H9 (cell line): ENCODE measurements around the gene PHACTR4. TPM values are rescaled to one million over a fixed set of nuclear protein-coding genes. Genes with fewer than 3 reads are reported as not detected.
A peak's percentile ranks its signal among the peaks of the same experiment; 100 is the strongest.

Experiments
- DNase-seq: peaks from one replicate; pipeline ENCODE4 v3.0.0-alpha.2; 2017
- H2AFZ ChIP-seq: one replicate; pipeline ENCODE4 v1.6.1; 2013; ENCODE audit warnings: mild to moderate bottlenecking, low read length, control low read depth, moderate library complexity
- H2AK5ac ChIP-seq: 2 replicates; pipeline ENCODE4 v1.6.1; 2013; ENCODE audit warnings: low read length, control low read depth, mixed read lengths; ENCODE audit not compliant: insufficient read length
- H2BK120ac ChIP-seq: one replicate; pipeline ENCODE4 v1.6.1; 2013; ENCODE audit warnings: low read depth, mild to moderate bottlenecking, low read length, control low read depth, inconsistent platforms; ENCODE audit not compliant: poor library complexity, severe bottlenecking
- H2BK12ac ChIP-seq: 2 replicates; pipeline ENCODE4 v1.6.1; 2013; ENCODE audit warnings: low read length, control low read depth, mixed read lengths, low read depth; ENCODE audit not compliant: insufficient read length
- H2BK15ac ChIP-seq: 2 replicates; pipeline ENCODE4 v1.6.1; 2013; ENCODE audit warnings: low read depth, low read length, control low read depth
- H2BK20ac ChIP-seq: one replicate; pipeline ENCODE4 v1.6.1; 2013; ENCODE audit warnings: low read depth, mild to moderate bottlenecking, low read length, control low read depth, inconsistent platforms; ENCODE audit not compliant: poor library complexity, severe bottlenecking
- H2BK5ac ChIP-seq: 2 replicates; pipeline ENCODE4 v1.6.1; 2013; ENCODE audit warnings: low read length, control low read depth, mixed read lengths; ENCODE audit not compliant: insufficient read length
- H3K14ac ChIP-seq: 2 replicates; pipeline ENCODE4 v1.6.1; 2013; ENCODE audit warnings: low read length, control low read depth; ENCODE audit not compliant: insufficient read depth
- H3K18ac ChIP-seq: 2 replicates; pipeline ENCODE4 v1.6.1; 2013; ENCODE audit warnings: low read depth, mild to moderate bottlenecking, mixed read lengths, low read length, control low read depth; ENCODE audit not compliant: insufficient read length
- H3K23ac ChIP-seq: 2 replicates; pipeline ENCODE4 v1.6.1; 2013; ENCODE audit warnings: low read length, control low read depth, mixed read lengths, low read depth; ENCODE audit not compliant: insufficient read length
- H3K23me2 ChIP-seq: 2 replicates; pipeline ENCODE4 v1.6.1; 2013; ENCODE audit warnings: low read depth, mild to moderate bottlenecking, mixed read lengths, low read length, control low read depth; ENCODE audit not compliant: insufficient read length, poor library complexity, severe bottlenecking
- H3K27ac ChIP-seq: 2 replicates; pipeline ENCODE4 v1.5.1; 2013; ENCODE audit warnings: low read length, control low read depth, mixed read lengths, low read depth; ENCODE audit not compliant: insufficient read length
- H3K27me3 ChIP-seq: 2 replicates; pipeline ENCODE4 v1.6.1; 2013; ENCODE audit warnings: low read length, control low read depth, inconsistent platforms; ENCODE audit not compliant: insufficient read depth
- H3K4ac ChIP-seq: 2 replicates; pipeline ENCODE4 v1.6.1; 2013; ENCODE audit warnings: low read depth, mild to moderate bottlenecking, control low read depth, inconsistent platforms, low read length, moderate library complexity
- H3K4me1 ChIP-seq: 2 replicates; pipeline ENCODE4 v1.6.1; 2013; ENCODE audit warnings: low read length, control low read depth, inconsistent platforms; ENCODE audit not compliant: insufficient read depth
- H3K4me2 ChIP-seq: 2 replicates; pipeline ENCODE4 v1.6.1; 2013; ENCODE audit warnings: low read length, control low read depth, mixed read lengths; ENCODE audit not compliant: insufficient read length, insufficient read depth
- H3K56ac ChIP-seq: 2 replicates; pipeline ENCODE4 v1.6.1; 2013; ENCODE audit warnings: low read depth, mild to moderate bottlenecking, mixed read lengths, low read length, control low read depth; ENCODE audit not compliant: insufficient read length
- H3K79me1 ChIP-seq: 2 replicates; pipeline ENCODE4 v1.6.1; 2013; ENCODE audit warnings: low read depth, mild to moderate bottlenecking, moderate library complexity, low read length, control low read depth, inconsistent platforms; ENCODE audit not compliant: insufficient read depth, poor library complexity, severe bottlenecking
- H3K79me2 ChIP-seq: 2 replicates; pipeline ENCODE4 v1.6.1; 2013; ENCODE audit warnings: low read length, control low read depth, inconsistent platforms; ENCODE audit not compliant: insufficient read depth
- H3K9ac ChIP-seq: 2 replicates; pipeline ENCODE4 v1.6.1; 2013; ENCODE audit warnings: low read length, control low read depth, mixed read lengths; ENCODE audit not compliant: insufficient read length; ENCODE audit errors: extremely low read depth
- H3K9me3 ChIP-seq: one replicate; pipeline ENCODE4 v1.6.1; 2013; ENCODE audit warnings: low read depth, low read length, inconsistent platforms; ENCODE audit not compliant: control insufficient read depth
- H3T11ph ChIP-seq: one replicate; pipeline ENCODE4 v1.6.1; 2013; ENCODE audit warnings: mild to moderate bottlenecking, low read length, control low read depth, inconsistent platforms
- H4K20me1 ChIP-seq: one replicate; pipeline ENCODE4 v1.6.1; 2013; ENCODE audit not compliant: control insufficient read depth, insufficient read length, insufficient read depth
- H4K5ac ChIP-seq: 2 replicates; pipeline ENCODE4 v1.6.1; 2013; ENCODE audit warnings: low read depth, mild to moderate bottlenecking, mixed read lengths, low read length, control low read depth; ENCODE audit not compliant: insufficient read length
- H4K8ac ChIP-seq: replicated peaks from 2 replicates; pipeline ENCODE4 v1.6.1; 2013; ENCODE audit warnings: low read length, control low read depth, mixed read lengths, low read depth; ENCODE audit not compliant: insufficient read length
- H4K91ac ChIP-seq: 2 replicates; pipeline ENCODE4 v1.6.1; 2013; ENCODE audit warnings: low read depth, mild to moderate bottlenecking, moderate library complexity, mixed read lengths, low read length, control low read depth; ENCODE audit not compliant: insufficient read length
- H3K27ac Mint-ChIP-seq, 3 experiments: 2 replicates in 2 of 3; 3 replicates in 1 of 3; pipeline ENCODE4 v1.8.0; 2020 to 2021; ENCODE audit warnings: mixed read lengths in 3 of 3, mild to moderate bottlenecking in 1 of 3, moderate library complexity in 1 of 3
- H3K27me3 Mint-ChIP-seq: 2 replicates; pipeline ENCODE4 v1.8.0; 2021; ENCODE audit warnings: low read depth, mild to moderate bottlenecking, moderate library complexity, mixed read lengths
- H3K36me3 Mint-ChIP-seq, 3 experiments: 2 replicates in 2 of 3; 3 replicates in 1 of 3; pipeline ENCODE4 v1.8.0; 2020 to 2021; ENCODE audit warnings: low read depth in 3 of 3, mixed read lengths in 3 of 3; ENCODE audit not compliant: insufficient read depth in 1 of 3
- H3K4me1 Mint-ChIP-seq, 2 experiments: 2 replicates each; pipeline ENCODE4 v1.8.0; 2020; ENCODE audit warnings: mixed read lengths in 2 of 2
- H3K4me3 Mint-ChIP-seq, 2 experiments: 2 replicates in 1 of 2; 3 replicates in 1 of 2; pipeline ENCODE4 v1.8.0; 2020 to 2021; ENCODE audit warnings: mild to moderate bottlenecking in 2 of 2, mixed read lengths in 2 of 2, moderate library complexity in 1 of 2
- H3K9me3 Mint-ChIP-seq, 2 experiments: 2 replicates in 1 of 2; 3 replicates in 1 of 2; pipeline ENCODE4 v1.8.0; 2020; ENCODE audit warnings: mild to moderate bottlenecking in 2 of 2, mixed read lengths in 2 of 2, moderate library complexity in 1 of 2
- WGBS: extraction: QIAGEN DNeasy Blood & Tissue Kit; methylation state at CpG from one replicate; pipeline ENCODE4 v1.1.7; 2013; ENCODE audit warnings: missing lambda C conversion rate, low lambda C conversion rate, mixed read lengths; ENCODE audit not compliant: insufficient read length; ENCODE audit errors: extremely low coverage; 5-methylcytosine and 5-hydroxymethylcytosine counted together
- total RNA-seq: library from RNA; stranded (reverse); gene quantifications from 2 replicates; pipeline ENCODE4 v1.2.1, GENCODE V29; 2021
- TF ChIP-seq, protein P1 (sequence below): fragments of 200-600 bp; sonication (generic); conservative IDR thresholded peaks from 3 replicates; pipeline ENCODE4 v1.8.0; 2021; ENCODE audit warnings: antibody characterized with exemption, mild to moderate bottlenecking

Gene PHACTR4
- total RNA-seq, 1 experiment from 2014 or later: 54.0 TPM

DNA sequence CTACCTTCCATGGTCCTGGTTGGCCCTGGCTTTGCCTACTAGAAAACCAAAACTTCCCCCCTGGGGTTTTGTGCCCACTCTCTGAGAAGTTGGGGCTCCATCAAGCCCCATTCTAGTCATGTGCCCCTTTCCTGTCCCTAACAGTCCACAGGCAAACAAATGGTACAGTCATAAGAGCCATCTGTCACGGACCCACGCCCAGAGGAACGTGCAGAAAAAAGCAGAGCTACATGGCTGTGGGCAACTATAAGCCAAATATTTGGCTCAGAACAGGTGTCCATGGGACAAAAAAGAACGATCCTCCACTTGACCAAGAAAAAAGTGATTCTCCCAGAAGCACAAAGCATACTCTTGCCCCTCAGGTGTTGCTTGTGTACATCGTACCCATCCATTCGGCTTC, 168.7 kb downstream of the PHACTR4 start:
- no peaks in the 10 kb centered on the region for H3K4me1 ChIP-seq
- no peak overlapping the region for H3K14ac ChIP-seq
- no peak overlapping the region for H2BK120ac ChIP-seq
- H4K8ac ChIP-seq: no peak overlapping the region
- TF ChIP-seq, protein P1, sequence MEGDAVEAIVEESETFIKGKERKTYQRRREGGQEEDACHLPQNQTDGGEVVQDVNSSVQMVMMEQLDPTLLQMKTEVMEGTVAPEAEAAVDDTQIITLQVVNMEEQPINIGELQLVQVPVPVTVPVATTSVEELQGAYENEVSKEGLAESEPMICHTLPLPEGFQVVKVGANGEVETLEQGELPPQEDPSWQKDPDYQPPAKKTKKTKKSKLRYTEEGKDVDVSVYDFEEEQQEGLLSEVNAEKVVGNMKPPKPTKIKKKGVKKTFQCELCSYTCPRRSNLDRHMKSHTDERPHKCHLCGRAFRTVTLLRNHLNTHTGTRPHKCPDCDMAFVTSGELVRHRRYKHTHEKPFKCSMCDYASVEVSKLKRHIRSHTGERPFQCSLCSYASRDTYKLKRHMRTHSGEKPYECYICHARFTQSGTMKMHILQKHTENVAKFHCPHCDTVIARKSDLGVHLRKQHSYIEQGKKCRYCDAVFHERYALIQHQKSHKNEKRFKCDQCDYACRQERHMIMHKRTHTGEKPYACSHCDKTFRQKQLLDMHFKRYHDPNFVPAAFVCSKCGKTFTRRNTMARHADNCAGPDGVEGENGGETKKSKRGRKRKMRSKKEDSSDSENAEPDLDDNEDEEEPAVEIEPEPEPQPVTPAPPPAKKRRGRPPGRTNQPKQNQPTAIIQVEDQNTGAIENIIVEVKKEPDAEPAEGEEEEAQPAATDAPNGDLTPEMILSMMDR: no peak
- no peak overlapping the region for H2BK12ac ChIP-seq
- H3K18ac ChIP-seq: no peak overlapping the region
- no peak overlapping the region for H3K27ac ChIP-seq
- no peak overlapping the region for H3K4ac ChIP-seq
- H3K79me2 ChIP-seq: no peaks in the 10 kb centered on the region
- no peaks in the 10 kb centered on the region for H3K79me1 ChIP-seq
- no peaks in the 10 kb centered on the region for H3K9me3 ChIP-seq
- no peaks in the 10 kb centered on the region for H3K27me3 ChIP-seq
- no peak overlapping the region for H3K4me2 ChIP-seq
- H2BK20ac ChIP-seq: no peak overlapping the region
- no peaks in the 10 kb centered on the region for H3K9me3 Mint-ChIP-seq
- H3K23ac ChIP-seq: no peak overlapping the region
- no peak overlapping the region for H3K9ac ChIP-seq
- H2BK5ac ChIP-seq: no peak overlapping the region
- H3K27ac Mint-ChIP-seq: peak overlapping the region in 1 of 3 experiments; percentile 79; a peak in 1 of 7 replicates
- no peaks in the 10 kb centered on the region for H3K27me3 Mint-ChIP-seq
- no peak overlapping the region for H2AFZ ChIP-seq
- H4K91ac ChIP-seq: no peak overlapping the region
- no peak for DNase-seq
- no peak overlapping the region for H2BK15ac ChIP-seq
- WGBS: no CpG with 5 or more reads among the region's 6 CpGs
- H4K5ac ChIP-seq: no peak overlapping the region
- H3K56ac ChIP-seq: no peak overlapping the region
- peaks cover 32 to 51% (median 47%) of the 10 kb centered on the region in 3 experiments for H3K36me3 Mint-ChIP-seq
- H3K4me1 Mint-ChIP-seq: no peaks in the 10 kb centered on the region
- H3T11ph ChIP-seq: no peak overlapping the region
- no peak overlapping the region for H2AK5ac ChIP-seq
- no peak overlapping the region for H3K4me3 Mint-ChIP-seq
- H3K23me2 ChIP-seq: no peaks in the 10 kb centered on the region
- no peaks in the 10 kb centered on the region for H4K20me1 ChIP-seq
